IMR-90 (cell line): ENCODE results near the gene LLGL2. TPM values are rescaled to one million over a fixed set of nuclear protein-coding genes. Genes with fewer than 3 reads are reported as not detected.

Source experiments
- ATAC-seq: fragments of 200-7000 bp; cut with Tn5 transposase; 2 replicates; pipeline ENCODE4 v1.9.1; 2020; ENCODE audit warnings: low read depth, mild to moderate bottlenecking, moderate library complexity
- BruUV-seq: library from RNA; stranded (reverse); fragments of 400-500 nt; replicated peaks from 2 replicates; lab custom pipeline; 2021; lab: Mats Ljungman, UMichigan
- CTCF ChIA-PET: fragments of 300-600 bp; formaldehyde crosslinking; extraction: SDS; loops from one replicate; lab custom pipeline; 2021; ENCODE audit warnings: antibody characterized with exemption; lab: Yijun Ruan, JAX
- POLR2A ChIA-PET: fragments of 300-600 bp; sonication (Branson Sonifier 250); formaldehyde crosslinking; loops from one replicate; lab custom pipeline; 2022; ENCODE audit warnings: antibody characterized with exemption; ENCODE audit not compliant: unreplicated experiment; lab: Charles Lee
- DNase-seq: peaks from one replicate; pipeline ENCODE4 v3.0.0; 2013
- H2AFZ ChIP-seq: replicated peaks from 2 replicates; pipeline ENCODE3; 2013; ENCODE audit warnings: low read length, mild to moderate bottlenecking; ENCODE audit not compliant: poor library complexity
- H2AK5ac ChIP-seq: 2 replicates; pipeline ENCODE4 v1.6.1; 2013; ENCODE audit warnings: low read depth, low read length, inconsistent platforms
- H2AK9ac ChIP-seq: replicated peaks from 2 replicates; pipeline ENCODE3; 2013; ENCODE audit warnings: mild to moderate bottlenecking, low read depth, low read length, moderate library complexity; ENCODE audit not compliant: poor library complexity
- H2BK120ac ChIP-seq: 2 replicates; pipeline ENCODE4 v1.6.1; 2013; ENCODE audit warnings: low read depth, low read length, inconsistent platforms
- H2BK15ac ChIP-seq: 3 replicates; pipeline ENCODE4 v1.6.1; 2013; ENCODE audit warnings: low read depth, low read length, inconsistent platforms
- H2BK20ac ChIP-seq: 2 replicates; pipeline ENCODE4 v1.6.1; 2013; ENCODE audit warnings: low read depth, mild to moderate bottlenecking, inconsistent platforms, low read length, moderate library complexity
- H2BK5ac ChIP-seq: 2 replicates; pipeline ENCODE4 v1.6.1; 2013; ENCODE audit warnings: mild to moderate bottlenecking, low read depth, low read length, inconsistent platforms; ENCODE audit not compliant: poor library complexity, severe bottlenecking
- H3K14ac ChIP-seq: replicated peaks from 2 replicates; pipeline ENCODE4 v1.6.1; 2013; ENCODE audit warnings: low read depth, low read length, inconsistent platforms
- H3K18ac ChIP-seq: 2 replicates; pipeline ENCODE4 v1.6.1; 2013; ENCODE audit warnings: low read depth, low read length, control low read depth
- H3K23ac ChIP-seq: 2 replicates; pipeline ENCODE4 v1.6.1; 2013; ENCODE audit warnings: low read depth, low read length, inconsistent platforms
- H3K27ac ChIP-seq: 2 replicates; pipeline ENCODE4 v1.5.1; 2013; ENCODE audit warnings: mild to moderate bottlenecking, control low read depth, low read length; ENCODE audit not compliant: insufficient read depth
- H3K27me3 ChIP-seq: 2 replicates; pipeline ENCODE4 v1.6.1; 2013; ENCODE audit warnings: low read length; ENCODE audit not compliant: control insufficient read depth, insufficient read depth
- H3K36me3 ChIP-seq: 2 replicates; pipeline ENCODE4 v1.6.1; 2013; ENCODE audit warnings: low read length, mixed read lengths; ENCODE audit not compliant: control insufficient read depth, insufficient read depth
- H3K4ac ChIP-seq: 2 replicates; pipeline ENCODE4 v1.6.1; 2013; ENCODE audit warnings: low read depth, low read length, inconsistent platforms
- H3K4me1 ChIP-seq: 2 replicates; pipeline ENCODE4 v1.6.1; 2013; ENCODE audit warnings: low read length, mixed read lengths; ENCODE audit not compliant: control insufficient read depth, insufficient read depth
- H3K4me2 ChIP-seq: 2 replicates; pipeline ENCODE4 v1.6.1; 2013; ENCODE audit warnings: low read depth, mild to moderate bottlenecking, control low read depth, low read length, moderate library complexity
- H3K4me3 ChIP-seq: 2 replicates; pipeline ENCODE4 v1.5.1; 2013; ENCODE audit warnings: low read depth, mild to moderate bottlenecking, control low read depth, low read length, moderate library complexity; ENCODE audit not compliant: insufficient read depth
- H3K56ac ChIP-seq: 2 replicates; pipeline ENCODE4 v1.6.1; 2013; ENCODE audit warnings: low read length, inconsistent platforms; ENCODE audit not compliant: insufficient read depth; ENCODE audit errors: extremely low read depth
- H3K79me1 ChIP-seq, 2 experiments: 2 replicates each; pipeline ENCODE4 v1.6.1; 2013; ENCODE audit warnings: low read length in 2 of 2, inconsistent platforms in 1 of 2, low read depth in 1 of 2
- H3K9ac ChIP-seq: 2 replicates; pipeline ENCODE4 v1.6.1; 2013; ENCODE audit warnings: low read depth, low read length, control low read depth
- H3K9me1 ChIP-seq: 2 replicates; pipeline ENCODE4 v1.6.1; 2013; ENCODE audit warnings: low read length, inconsistent platforms; ENCODE audit not compliant: insufficient read depth
- H3K9me3 ChIP-seq: 2 replicates; pipeline ENCODE4 v1.6.1; 2013; ENCODE audit warnings: low read length; ENCODE audit not compliant: control insufficient read depth, insufficient read depth
- H4K20me1 ChIP-seq: 2 replicates; pipeline ENCODE4 v1.6.1; 2013; ENCODE audit warnings: low read length, inconsistent platforms; ENCODE audit not compliant: insufficient read depth
- H4K5ac ChIP-seq: 2 replicates; pipeline ENCODE4 v1.6.1; 2013; ENCODE audit warnings: mild to moderate bottlenecking, low read depth, low read length, control low read depth
- H4K8ac ChIP-seq, 2 experiments: 2 replicates each; pipeline ENCODE4 v1.6.1; 2013; ENCODE audit warnings: low read depth in 2 of 2, low read length in 2 of 2, control low read depth in 1 of 2, inconsistent platforms in 1 of 2
- H4K91ac ChIP-seq: 2 replicates; pipeline ENCODE4 v1.6.1; 2013; ENCODE audit warnings: low read depth, low read length, inconsistent platforms; ENCODE audit not compliant: insufficient read depth
- BHLHE40 ChIP-seq: fragments of 150-350 bp; IDR thresholded peaks from 2 replicates; pipeline ENCODE4 v1.6.1; 2016; ENCODE audit warnings: mild to moderate bottlenecking, low read depth, low read length
- CEBPB ChIP-seq: IDR thresholded peaks from 2 replicates; pipeline ENCODE4 v1.6.1; 2012; ENCODE audit warnings: low read depth, low read length, improper control_type of control experiment
- CHD1 ChIP-seq: IDR thresholded peaks from 2 replicates; pipeline ENCODE4 v1.6.1; 2012; ENCODE audit warnings: low read depth, low read length, improper control_type of control experiment
- FOS ChIP-seq: fragments of 150-350 bp; IDR thresholded peaks from 2 replicates; pipeline ENCODE4 v1.6.1; 2016; ENCODE audit warnings: low read depth, low read length
- MAZ ChIP-seq: IDR thresholded peaks from 2 replicates; pipeline ENCODE4 v1.6.1; 2012; ENCODE audit warnings: low read depth, mild to moderate bottlenecking, low read length, improper control_type of control experiment, moderate library complexity, borderline replicate concordance
- MXI1 ChIP-seq: IDR thresholded peaks from 2 replicates; pipeline ENCODE4 v1.6.1; 2012; ENCODE audit warnings: low read depth, mild to moderate bottlenecking, low read length, moderate library complexity, borderline replicate concordance
- NFE2L2 ChIP-seq: fragments of 150-350 bp; IDR thresholded peaks from 2 replicates; pipeline ENCODE4 v1.6.1; 2016; ENCODE audit warnings: low read depth, mild to moderate bottlenecking, low read length
- POLR2A ChIP-seq: IDR thresholded peaks from 2 replicates; pipeline ENCODE4 v1.6.1; 2012; ENCODE audit warnings: mild to moderate bottlenecking, low read depth, low read length
- RCOR1 ChIP-seq: IDR thresholded peaks from 2 replicates; pipeline ENCODE4 v1.6.1; 2012; ENCODE audit warnings: mild to moderate bottlenecking, low read length, improper control_type of control experiment; ENCODE audit not compliant: insufficient replicate concordance
- SMC3 ChIP-seq: fragments of 150-350 bp; IDR thresholded peaks from 2 replicates; pipeline ENCODE4 v1.6.1; 2016; ENCODE audit warnings: low read depth, mild to moderate bottlenecking, antibody characterized with exemption, low read length, moderate library complexity
- WGBS, 2 experiments: methylation state at CpG; one replicate each; pipeline versions ENCODE4 v1.1.5 to v1.1.7; 2013; ENCODE audit warnings: missing lambda C conversion rate in 2 of 2; ENCODE audit not compliant: insufficient read length in 1 of 2; ENCODE audit errors: extremely low coverage in 2 of 2; 5-methylcytosine and 5-hydroxymethylcytosine counted together
- dilution Hi-C: fragments of 300-500 bp; cut with HindIII; formaldehyde crosslinking; loops from one replicate; pipeline ENCODE4 v1.14.3; 2018; ENCODE audit warnings: low sequenced_read_pairs; ENCODE audit not compliant: unreplicated experiment
- in situ Hi-C: fragments of 300-500 bp; cut with MboI; formaldehyde crosslinking; loops from 3 replicates; pipeline ENCODE4 v1.14.3; 2019; ENCODE audit warnings: low sequenced_read_pairs, inconsistent platforms, mixed read lengths
- intact Hi-C: fragments of 100-400 bp; cut with micrococcal nuclease; formaldehyde crosslinking; loops from 2 replicates; pipeline ENCODE4 v1.10.0; 2022
- microRNA-seq, 2 experiments: library from miRNA; stranded (forward) in 1 of 2; unstranded in 1 of 2; fragments of 10-50 nt in 1 of 2; fragments of <30 nt in 1 of 2; gene quantifications in 1 of 2; microRNA quantifications in 1 of 2; one replicate each; pipeline versions ENCODE3 to v1.1.0; 2013 to 2020; ENCODE audit not compliant: insufficient read depth in 1 of 2, insufficient read length in 1 of 2, unreplicated experiment in 1 of 2
- polyA plus RNA-seq, 3 experiments: library from polyadenylated mRNA; depleted of rRNA; stranded (reverse); fragments of >200 nt; gene quantifications; 2 replicates each; pipeline ENCODE4 v1.2.3, GENCODE V29; 2012; ENCODE audit warnings: low replicate concordance in 1 of 3
- total RNA-seq: library from RNA; depleted of rRNA; stranded (reverse); fragments of >200 nt; gene quantifications from 2 replicates; pipeline ENCODE4 v1.2.3, GENCODE V29; 2012; rRNA removed
- TF ChIP-seq, protein P1 (sequence below): fragments of 150-350 bp; IDR thresholded peaks from 2 replicates; pipeline ENCODE4 v1.6.1; 2017; ENCODE audit warnings: mild to moderate bottlenecking, antibody characterized with exemption, low read length, low read depth

The LLGL2 gene
- total and polyA plus RNA-seq, 2 of the 4 experiments (the other 2 are of a cell fraction) = 0.54 to 0.72 TPM

DNA sequence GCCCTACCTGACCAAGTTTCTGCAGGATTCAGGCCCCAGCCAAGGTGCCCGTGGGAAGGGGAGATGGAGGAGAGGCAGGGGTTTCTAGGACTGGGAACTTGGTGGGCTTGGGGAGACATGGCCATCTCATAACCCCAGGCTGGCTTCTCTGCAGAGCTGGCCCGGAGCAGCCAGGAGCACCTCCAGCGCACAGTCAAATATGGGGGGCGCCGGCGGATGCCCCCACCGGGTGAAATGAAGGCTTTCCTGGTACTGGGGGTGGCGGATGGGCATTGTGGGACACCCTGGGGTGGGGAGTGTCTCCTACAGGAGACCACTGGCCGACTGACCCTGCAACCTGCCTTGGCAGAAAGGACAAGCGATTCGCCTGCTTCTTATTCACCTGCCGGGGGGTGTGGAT lies 98.5 kb downstream of the LLGL2 start:
- Histone ChIP-seq H3K79me1 (no peaks in the 10 kb centered on the region), H4K20me1 (no peaks in the 10 kb centered on the region; the same call in 1 of the 2 replicates), H2BK15ac (no peak overlapping the region), H4K91ac (no peak overlapping the region), H3K4ac (no peak overlapping the region), H3K9me3 (no peaks in the 10 kb centered on the region), H3K4me2 (no peak overlapping the region), H3K9ac (no peak overlapping the region), H3K56ac (no peak overlapping the region), H2AFZ (no peak overlapping the region), H3K23ac (no peak overlapping the region), H2AK9ac (no peak overlapping the region), H4K8ac (no peak overlapping the region), H3K27ac (no peak overlapping the region), H3K27me3 (peaks cover 6% of the 10 kb centered on the region; the same call in 1 of the 2 replicates), H2BK5ac (no peak overlapping the region), H3K4me3 (no peak overlapping the region), H2BK20ac (no peak overlapping the region), H3K18ac (no peak overlapping the region), H3K36me3 (no peaks in the 10 kb centered on the region; the same call in 1 of the 2 replicates), H3K4me1 (peaks cover 5% of the 10 kb centered on the region; the same call in 1 of the 2 replicates), H2AK5ac (no peak overlapping the region), H4K5ac (no peak overlapping the region), H3K9me1 (no peaks in the 10 kb centered on the region), H3K14ac (no peak overlapping the region), H2BK120ac (no peak overlapping the region)
- TF ChIP-seq CEBPB = no peak
- TF ChIP-seq SMC3 = no peak
- no peak for TF ChIP-seq RCOR1
- TF ChIP-seq MXI1 = no peak
- no peak for TF ChIP-seq FOS
- TF ChIP-seq BHLHE40 = no peak
- no peak for TF ChIP-seq MAZ
- TF ChIP-seq CHD1 = no peak
- TF ChIP-seq, protein P1, sequence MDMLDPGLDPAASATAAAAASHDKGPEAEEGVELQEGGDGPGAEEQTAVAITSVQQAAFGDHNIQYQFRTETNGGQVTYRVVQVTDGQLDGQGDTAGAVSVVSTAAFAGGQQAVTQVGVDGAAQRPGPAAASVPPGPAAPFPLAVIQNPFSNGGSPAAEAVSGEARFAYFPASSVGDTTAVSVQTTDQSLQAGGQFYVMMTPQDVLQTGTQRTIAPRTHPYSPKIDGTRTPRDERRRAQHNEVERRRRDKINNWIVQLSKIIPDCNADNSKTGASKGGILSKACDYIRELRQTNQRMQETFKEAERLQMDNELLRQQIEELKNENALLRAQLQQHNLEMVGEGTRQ = no peak
- no peak for TF ChIP-seq POLR2A
- no peak for TF ChIP-seq NFE2L2
- intact Hi-C loops = no loop called here
- dilution Hi-C loops = no loop called here
- ChIA-PET POLR2A (no interaction called here), CTCF (interaction anchor here (0.5 to 1.5 kb wide), 3 partner anchors 9 to 129 kb away, joined by 3 to 5 read pairs (median 4); partner anchors contain the start of gene SMIM5)
- ATAC-seq (no peak), DNase-seq (no peak)
- BruUV-seq = no TSS peak
- WGBS, 2 experiments = 74% methylated on average over 4 of the region's 12 CpGs; no CpG with 5 or more reads in 1 of the 2 experiments
- in situ Hi-C loops = no loop called here

Small RNA genes within 50 kb of the gene (microRNA-seq; reads per million reads assigned to microRNA genes)
- not detected for gene MIR6785 (ENCODE audit: unreplicated experiment)

Other genes starting within 250 kb of the LLGL2 start
- 8.3 and 9.1 TPM in 2 replicates for gene SLC25A19, start 236.3 kb upstream of the LLGL2 start, total RNA-seq
- gene SLC25A19, start 236.3 kb upstream of the LLGL2 start, polyA plus RNA-seq (2012; rRNA removed) = 9.2 and 10.1 TPM in 2 replicates
- gene GRB2, start 120.0 kb upstream of the LLGL2 start, total RNA-seq = 45.0 and 49.3 TPM in 2 replicates
- gene GRB2, start 120.0 kb upstream of the LLGL2 start, polyA plus RNA-seq (2012; rRNA removed) = 56.9 and 62.1 TPM in 2 replicates
- gene TMEM94, start 69.1 kb upstream of the LLGL2 start, total RNA-seq = 8.4 and 11.4 TPM in 2 replicates
- 59.2 and 64.7 TPM in 2 replicates for gene TMEM94, start 69.1 kb upstream of the LLGL2 start, polyA plus RNA-seq (2012; rRNA removed)
- gene CASKIN2, start 10.2 kb upstream of the LLGL2 start, total RNA-seq = 2.2 and 2.9 TPM in 2 replicates
- 6.9 and 7.5 TPM in 2 replicates for gene CASKIN2, start 10.2 kb upstream of the LLGL2 start, polyA plus RNA-seq (2012; rRNA removed)
- 6.4 and 7.2 TPM in 2 replicates for gene TSEN54, start 9.2 kb upstream of the LLGL2 start, total RNA-seq
- 14.9 and 16.2 TPM in 2 replicates for gene TSEN54, start 9.2 kb upstream of the LLGL2 start, polyA plus RNA-seq (2012; rRNA removed)
- gene MYO15B, start 62.1 kb downstream of the LLGL2 start, total RNA-seq = 0.18 TPM in 1 of 2 replicates, not detected in the other
- gene MYO15B, start 62.1 kb downstream of the LLGL2 start, polyA plus RNA-seq (2012; rRNA removed) = 0.43 and 0.65 TPM in 2 replicates
- not detected in 2 replicates for gene SMIM5, start 107.7 kb downstream of the LLGL2 start, total RNA-seq
- gene SMIM5, start 107.7 kb downstream of the LLGL2 start, polyA plus RNA-seq (2012; rRNA removed) = 0.14 TPM in 1 of 2 replicates, not detected in the other
- 7.3 and 8.6 TPM in 2 replicates for gene RECQL5, start 141.5 kb downstream of the LLGL2 start, total RNA-seq
- gene RECQL5, start 141.5 kb downstream of the LLGL2 start, polyA plus RNA-seq (2012; rRNA removed) = 17.4 and 23.7 TPM in 2 replicates
- gene SAP30BP, start 141.6 kb downstream of the LLGL2 start, total RNA-seq = 70.4 and 82.5 TPM in 2 replicates
- gene SAP30BP, start 141.6 kb downstream of the LLGL2 start, polyA plus RNA-seq (2012; rRNA removed) = 134 and 139 TPM in 2 replicates
- gene ITGB4, start 195.8 kb downstream of the LLGL2 start, total RNA-seq = under 0.01 TPM in 1 of 2 replicates, not detected in the other
- 0.27 and 0.39 TPM in 2 replicates for gene ITGB4, start 195.8 kb downstream of the LLGL2 start, polyA plus RNA-seq (2012; rRNA removed)
- 18.9 and 21.9 TPM in 2 replicates for gene GALK1, start 239.5 kb downstream of the LLGL2 start, total RNA-seq
- gene GALK1, start 239.5 kb downstream of the LLGL2 start, polyA plus RNA-seq (2012; rRNA removed) = 19.9 and 28.7 TPM in 2 replicates